HG02943 (cell line): ENCODE data around the gene FAM227B.

ENCODE experiments used
- ATAC-seq: cut with Tn5 transposase; IDR thresholded peaks from one replicate; pipeline ENCODE4 v1.9.1; 2021; ENCODE audit warnings: mild to moderate bottlenecking, low read depth, moderate library complexity; ENCODE audit not compliant: unreplicated experiment

The FAM227B gene

GRCh38 chr15:49452595-49452994 is 168.0 kb downstream of the FAM227B start:
- ATAC-seq: no peak

GRCh38 chr15:49441816-49442215 is 178.8 kb downstream of the FAM227B start:
- no peak for ATAC-seq

- ATAC-seq: no peak
These were observed 179.3 kb downstream of the FAM227B start for GRCh38 chr15:49441356-49441755.

GRCh38 chr15:49439678-49440395 is 180.8 kb downstream of the FAM227B start:
- ATAC-seq: no peak

- no peak for ATAC-seq
These were observed 181.5 kb downstream of the FAM227B start for GRCh38 chr15:49438962-49439631.

GRCh38 chr15:49436751-49437150 is 183.9 kb downstream of the FAM227B start:
- ATAC-seq: no peak

GRCh38 chr15:49435174-49435573 is 185.4 kb downstream of the FAM227B start:
- no peak for ATAC-seq

- no peak for ATAC-seq
These were observed 190.6 kb downstream of the FAM227B start for GRCh38 chr15:49430046-49430445.

GRCh38 chr15:49428409-49429095 is 192.1 kb downstream of the FAM227B start:
- ATAC-seq: no peak

GRCh38 chr15:49427372-49427771 is 193.2 kb downstream of the FAM227B start:
- ATAC-seq: no peak

GRCh38 chr15:49424954-49425353 is 195.7 kb downstream of the FAM227B start:
- ATAC-seq: no peak

GRCh38 chr15:49423901-49424550 is 196.6 kb downstream of the FAM227B start:
- no peak for ATAC-seq

- ATAC-seq: no peak
These were observed 197.6 kb downstream of the FAM227B start, which contains the start of gene FGF7 for GRCh38 chr15:49423021-49423420. FGF7 (plus strand) TSS chr15:49423242; CDS start chr15:49424298, 1,056 bp downstream.

- no peak for ATAC-seq
These were observed 198.6 kb downstream of the FAM227B start for GRCh38 chr15:49421991-49422390.

- ATAC-seq: no peak
These were observed 201.8 kb downstream of the FAM227B start for GRCh38 chr15:49418811-49419210.

- ATAC-seq: no peak
These were observed 205.0 kb downstream of the FAM227B start for GRCh38 chr15:49415638-49416037.

- ATAC-seq: no peak
These were observed 205.5 kb downstream of the FAM227B start for GRCh38 chr15:49415149-49415548.

GRCh38 chr15:49412797-49413196 is 207.8 kb downstream of the FAM227B start:
- ATAC-seq: no peak

GRCh38 chr15:49410641-49411040 is 210.0 kb downstream of the FAM227B start:
- ATAC-seq: no peak

- no peak for ATAC-seq
These were observed 214.1 kb downstream of the FAM227B start for GRCh38 chr15:49406352-49407118.
